ENCODE measurements around the gene RARB. TPM values are rescaled to one million over a fixed set of nuclear protein-coding genes. Genes with fewer than 3 reads are reported as not detected.

Gene RARB
- total and polyA plus RNA-seq, 10 donors: 1.5 to 13.0 (median 7.5) TPM

- Histone ChIP-seq H3K4me1 (peaks cover 0 to 22% (median 8%) of the 10 kb centered on the region in 6 donors), H3K9me3 (no peaks in the 10 kb centered on the region), H3K4me3 (no peak overlapping the region), H3K27ac (no peak overlapping the region), H3K27me3 (replicated peaks in 1 of 7) (no peaks in the 10 kb centered on the region), H3K36me3 (peaks cover 3 to 96% (median 38%) of the 10 kb centered on the region in 6 donors)
- WGBS, 5 donors: 82 to 93% (median 86%) methylated on average over 3 of the region's 3 CpGs
- no peak for DNase-seq
- TF ChIP-seq POLR2A (IDR thresholded peaks at IDR 0.05): no peak
- TF ChIP-seq CTCF (IDR thresholded peaks at IDR 0.05 in 8 of 11, conservative IDR thresholded peaks at IDR 0.05 in 3 of 11): no peak
- no peak for TF ChIP-seq POLR2AphosphoS5 (IDR thresholded peaks at IDR 0.05)
- intact Hi-C loops (cut with DNase I; ENCODE audit: low total_unique reads): no loop called here
Measured at GRCh38 chr3:25635038-25635437, 207.0 kb downstream of the RARB start.

Small RNAs within 50 kb of the gene (small RNA-seq; reads per million reads assigned to genes)
- 0 to 0.07 (median 0) reads per million in 4 donors for gene RF01161
- 0 reads per million in 4 donors for gene RF02271

Other genes with a start within 250 kb of the RARB start
- gene TOP2B, start 236.6 kb downstream of the RARB start, total RNA-seq: 100 to 1,000 TPM; 113 to 135 (median 120) TPM
- gene TOP2B, start 236.6 kb downstream of the RARB start, polyA plus RNA-seq: 10 to 100 TPM; 56.2 to 67.5 (median 64.9) TPM